H1 (cell line): ENCODE results near the gene IRAG1. TPM values are rescaled to one million over a fixed set of nuclear protein-coding genes. Genes with fewer than 3 reads are reported as not detected.

ENCODE experiments used
- CTCF ChIA-PET: fragments of 300-600 bp; sonication (Branson Sonifier 250); formaldehyde crosslinking; loops from one replicate; lab custom pipeline; 2021; ENCODE audit not compliant: partially characterized antibody; lab: Charles Lee
- POLR2A ChIA-PET: fragments of 300-600 bp; sonication (Branson Sonifier 250); formaldehyde crosslinking; loops from one replicate; lab custom pipeline; 2021; ENCODE audit warnings: inconsistent platforms; ENCODE audit not compliant: partially characterized antibody; lab: Charles Lee
- DNase-seq, 2 experiments: peaks; one replicate each; pipeline versions ENCODE4 v3.0.0 to v3.0.0-alpha.2; 2010 to 2022; ENCODE audit warnings: low spot score in 2 of 2, low read depth in 1 of 2, mixed read lengths in 1 of 2
- FAIRE-seq: peaks from 2 replicates; lab custom pipeline; 2011; peaks lifted over from hg19 to GRCh38; lab: Jason Lieb, UNC
- H2AFZ ChIP-seq: 2 replicates; pipeline ENCODE4 v1.8.1; 2012; ENCODE audit warnings: low read length, inconsistent platforms
- H2AK5ac ChIP-seq: 2 replicates; pipeline ENCODE4 v1.6.1; 2013; ENCODE audit warnings: low read depth, low read length
- H2BK120ac ChIP-seq: replicated peaks from 2 replicates; pipeline ENCODE3; 2013; ENCODE audit warnings: low read depth, low read length, inconsistent platforms
- H2BK12ac ChIP-seq: 2 replicates; pipeline ENCODE4 v1.6.1; 2013; ENCODE audit warnings: low read depth, low read length
- H2BK15ac ChIP-seq: 2 replicates; pipeline ENCODE4 v1.6.1; 2013; ENCODE audit warnings: low read length
- H2BK20ac ChIP-seq: 2 replicates; pipeline ENCODE4 v1.6.1; 2013; ENCODE audit warnings: low read length
- H2BK5ac ChIP-seq: 2 replicates; pipeline ENCODE4 v1.6.1; 2013; ENCODE audit warnings: low read depth, low read length
- H3K14ac ChIP-seq: 2 replicates; pipeline ENCODE4 v1.6.1; 2013; ENCODE audit warnings: inconsistent platforms; ENCODE audit not compliant: insufficient read length
- H3K18ac ChIP-seq: 2 replicates; pipeline ENCODE4 v1.6.1; 2013; ENCODE audit warnings: low read length; ENCODE audit errors: extremely low read depth
- H3K23ac ChIP-seq: 2 replicates; pipeline ENCODE4 v1.6.1; 2013; ENCODE audit warnings: inconsistent platforms; ENCODE audit not compliant: insufficient read length
- H3K23me2 ChIP-seq: 2 replicates; pipeline ENCODE4 v1.6.1; 2013; ENCODE audit warnings: low read depth, low read length
- H3K27ac ChIP-seq: 2 replicates; pipeline ENCODE4 v1.6.1; 2011; ENCODE audit warnings: low read depth, low read length, inconsistent platforms
- H3K27me3 ChIP-seq, 4 experiments: replicated peaks in 1 of 4; 1 replicate in 1 of 4; 2 replicates in 3 of 4; pipeline versions ENCODE4 v1.6.1 to v1.8.1; 2011 to 2013; ENCODE audit warnings: low read length in 3 of 4, mild to moderate bottlenecking in 3 of 4, inconsistent platforms in 2 of 4, mixed read lengths in 2 of 4, moderate library complexity in 1 of 4; ENCODE audit not compliant: control insufficient read depth in 3 of 4, insufficient read depth in 3 of 4; ENCODE audit errors: extremely low read depth in 1 of 4
- H3K36me3 ChIP-seq, 4 experiments: 2 replicates each; pipeline versions ENCODE4 v1.6.1 to v1.8.1; 2011 to 2013; ENCODE audit warnings: mild to moderate bottlenecking in 4 of 4, low read length in 3 of 4, moderate library complexity in 2 of 4, control low read depth in 1 of 4, inconsistent platforms in 1 of 4; ENCODE audit not compliant: insufficient read depth in 4 of 4, control insufficient read depth in 2 of 4
- H3K4ac ChIP-seq: replicated peaks from 2 replicates; pipeline ENCODE3; 2013; ENCODE audit warnings: low read length, low read depth, mixed read lengths, inconsistent platforms; ENCODE audit not compliant: insufficient read length
- H3K4me1 ChIP-seq, 4 experiments: replicated peaks in 1 of 4; 1 replicate in 1 of 4; 2 replicates in 3 of 4; pipeline versions ENCODE4 v1.6.1 to v1.8.1; 2011 to 2013; ENCODE audit warnings: low read length in 3 of 4, inconsistent platforms in 2 of 4, mixed read lengths in 1 of 4; ENCODE audit not compliant: insufficient read depth in 4 of 4, control insufficient read depth in 3 of 4
- H3K4me2 ChIP-seq, 2 experiments: 2 replicates each; pipeline versions ENCODE4 v1.6.1 to v1.8.1; 2011 to 2013; ENCODE audit warnings: low read depth in 2 of 2, low read length in 2 of 2, control low read depth in 1 of 2, inconsistent platforms in 1 of 2, mild to moderate bottlenecking in 1 of 2; ENCODE audit not compliant: insufficient read depth in 1 of 2
- H3K4me3 ChIP-seq, 4 experiments: fragments of 200-600, 300-600 bp in 1 of 4; sonication (generic), shearing (Covaris generic), sonication (Bioruptor Twin) in 1 of 4; 2 replicates each; pipeline versions ENCODE4 v1.5.1 to v1.8.1; 2011 to 2016; ENCODE audit warnings: low read length in 4 of 4, low read depth in 3 of 4, control low read depth in 2 of 4, inconsistent platforms in 2 of 4, mild to moderate bottlenecking in 2 of 4, mixed read lengths in 1 of 4, moderate library complexity in 1 of 4; ENCODE audit not compliant: insufficient read depth in 2 of 4; ENCODE audit errors: extremely low read depth in 1 of 4
- H3K56ac ChIP-seq: replicated peaks from 2 replicates; pipeline ENCODE3; 2013; ENCODE audit warnings: low read depth, mild to moderate bottlenecking, mixed read lengths, low read length, inconsistent platforms; ENCODE audit not compliant: insufficient read length
- H3K79me1 ChIP-seq: 2 replicates; pipeline ENCODE4 v1.6.1; 2013; ENCODE audit warnings: low read depth, low read length, control low read depth
- H3K79me2 ChIP-seq, 2 experiments: 2 replicates each; pipeline versions ENCODE4 v1.6.1 to v1.8.1; 2012 to 2013; ENCODE audit warnings: low read length in 2 of 2, mild to moderate bottlenecking in 2 of 2, inconsistent platforms in 1 of 2; ENCODE audit not compliant: insufficient read depth in 2 of 2, control insufficient read depth in 1 of 2
- H3K9ac ChIP-seq, 4 experiments: replicated peaks in 1 of 4; 1 replicate in 1 of 4; 2 replicates in 3 of 4; pipeline versions ENCODE4 v1.6.1 to v1.8.1; 2011 to 2013; ENCODE audit warnings: low read depth in 3 of 4, low read length in 3 of 4, control low read depth in 2 of 4, mild to moderate bottlenecking in 2 of 4, moderate library complexity in 2 of 4, inconsistent platforms in 1 of 4; ENCODE audit errors: extremely low read depth in 1 of 4
- H3K9me3 ChIP-seq, 2 experiments: 2 replicates each; pipeline versions ENCODE4 v1.6.1 to v1.8.1; 2012 to 2013; ENCODE audit warnings: mild to moderate bottlenecking in 2 of 2, moderate library complexity in 2 of 2, control low read depth in 1 of 2, inconsistent platforms in 1 of 2, low read depth in 1 of 2, low read length in 1 of 2, mixed read lengths in 1 of 2; ENCODE audit not compliant: insufficient read depth in 2 of 2
- H4K20me1 ChIP-seq, 2 experiments: replicated peaks in 1 of 2; 2 replicates each; pipeline versions ENCODE3 to v1.8.1; 2011 to 2013; ENCODE audit warnings: inconsistent platforms in 2 of 2, low read length in 2 of 2, mild to moderate bottlenecking in 1 of 2; ENCODE audit not compliant: insufficient read depth in 2 of 2, control insufficient read depth in 1 of 2
- H4K5ac ChIP-seq: 2 replicates; pipeline ENCODE4 v1.6.1; 2013; ENCODE audit warnings: low read length, low read depth, mixed read lengths, inconsistent platforms; ENCODE audit not compliant: insufficient read length
- H4K8ac ChIP-seq: 2 replicates; pipeline ENCODE4 v1.8.0; 2013; ENCODE audit warnings: mild to moderate bottlenecking, moderate library complexity, low read length, inconsistent platforms; ENCODE audit not compliant: insufficient read depth; ENCODE audit errors: extremely low read depth
- H4K91ac ChIP-seq: replicated peaks from 2 replicates; pipeline ENCODE3; 2013; ENCODE audit warnings: low read length, mixed read lengths, inconsistent platforms; ENCODE audit not compliant: insufficient read length
- CBX5 ChIP-seq: fragments of 300-800, 300-1000 bp; sonication (generic); IDR thresholded peaks from 2 replicates; pipeline ENCODE4 v1.7.1; 2016; ENCODE audit warnings: antibody characterized with exemption, low read length, low read depth
- KDM1A ChIP-seq: fragments of 200-600, 300-600 bp; sonication (generic); IDR thresholded peaks from 2 replicates; pipeline ENCODE4 v1.7.1; 2016; ENCODE audit warnings: mild to moderate bottlenecking, low read length, borderline replicate concordance
- RNF2 ChIP-seq: fragments of 200-900, 300-1000 bp; sonication (generic); IDR thresholded peaks from 2 replicates; pipeline ENCODE4 v1.7.1; 2016; ENCODE audit warnings: borderline replicate concordance, low read depth, mild to moderate bottlenecking, antibody characterized with exemption, low read length; ENCODE audit not compliant: poor library complexity, severe bottlenecking; ENCODE audit errors: missing control alignments
- WGBS, 2 experiments: shearing (Covaris generic) in 1 of 2; methylation state at CpG; one replicate each; pipeline versions ENCODE4 v1.1.6 to v1.1.7; 2013 to 2015; ENCODE audit warnings: low lambda C conversion rate in 2 of 2, mixed read lengths in 2 of 2, inconsistent platforms in 1 of 2, low coverage in 1 of 2, missing lambda C conversion rate in 1 of 2; ENCODE audit not compliant: insufficient replicate concordance in 2 of 2, insufficient coverage in 1 of 2, insufficient read length in 1 of 2; ENCODE audit errors: extremely low coverage in 1 of 2, missing lambda C conversion rate in 1 of 2; 5-methylcytosine and 5-hydroxymethylcytosine counted together
- polyA plus RNA-seq, 7 experiments: library from polyadenylated mRNA; depleted of rRNA in 3 of 7; stranded (reverse) in 5 of 7; unstranded in 2 of 7; fragments of >200 nt in 5 of 7; fragments of 200-250 nt in 2 of 7; gene quantifications; 1 replicate in 5 of 7; 2 replicates in 1 of 7; 4 replicates in 1 of 7; pipeline versions ENCODE4 v1.2.1 to v1.2.3, GENCODE V29; 2011 to 2013; ENCODE audit warnings: missing spikeins in 2 of 7, mixed read lengths in 2 of 7
- total RNA-seq: library from RNA; stranded (reverse); fragmentation: NEBNext Ultra II Directional; extraction: Animal tissue kit (Norgen Biotek cat#: 25700); gene quantifications from 2 replicates; pipeline ENCODE4 v1.2.1, GENCODE V29; 2021

Gene IRAG1
- total and polyA plus RNA-seq, 2 of the 8 experiments (the other 6 are each of a cell fraction or from before 2014, with no cell fraction given): 1.8 to 2.7 TPM

DNA sequence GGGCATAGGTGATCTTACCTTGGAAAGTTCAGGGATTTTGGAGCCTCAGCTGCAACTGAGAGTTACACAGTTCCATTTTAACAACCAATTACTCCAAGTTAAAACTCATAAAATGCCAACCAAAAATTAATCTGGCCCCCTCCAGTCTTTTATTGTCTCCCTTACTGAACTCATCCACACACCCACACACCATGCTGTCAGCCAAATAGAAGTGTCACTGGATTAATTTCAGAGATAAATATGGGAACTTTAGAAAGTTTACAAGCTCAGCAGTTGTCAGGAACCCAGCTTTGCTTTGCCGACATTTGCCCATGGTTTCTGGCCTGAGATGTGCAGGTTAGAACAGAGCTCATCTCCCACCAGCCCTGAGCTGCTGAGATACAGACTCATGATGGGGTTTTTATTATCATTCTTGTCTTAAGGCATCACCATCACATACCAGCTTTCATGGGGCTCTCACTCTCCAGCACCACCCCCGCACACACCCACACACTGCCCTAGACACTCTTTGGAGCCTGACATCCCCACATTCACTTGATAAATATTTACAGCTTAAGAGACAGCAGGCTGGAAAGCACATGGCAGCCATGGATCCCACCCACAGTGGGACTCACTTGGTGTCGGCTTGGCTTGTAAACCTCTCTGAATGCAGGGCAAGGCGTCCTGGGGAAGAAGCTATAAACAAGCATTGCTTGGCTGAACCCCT, 33.7 kb upstream of the IRAG1 start:
- Histone ChIP-seq H3K14ac (no peak overlapping the region), H4K8ac (no peak overlapping the region), H3K9me3 (no peaks in the 10 kb centered on the region), H2BK5ac (no peak overlapping the region), H3K18ac (no peak overlapping the region), H2AFZ (no peak overlapping the region), H2BK12ac (no peak overlapping the region), H2AK5ac (no peak overlapping the region), H3K9ac (no peak overlapping the region), H2BK120ac (no peak overlapping the region), H3K27me3 (no peaks in the 10 kb centered on the region), H3K36me3 (no peaks in the 10 kb centered on the region), H3K27ac (no peak overlapping the region), H3K23me2 (peaks cover 2% of the 10 kb centered on the region), H2BK20ac (no peak overlapping the region)
- POLR2A ChIA-PET: no interaction called here
- TF ChIP-seq RNF2 (no peak), CBX5 (no peak), KDM1A (no peak)
- TF ChIP-seq, all 59 proteins: peak for 0
- H2BK15ac ChIP-seq: no peak overlapping the region
- H3K4me1 ChIP-seq: peaks cover 0 to 4% (median 0%) of the 10 kb centered on the region in 4 experiments; a peak in 1 of 7 replicates
- no peak overlapping the region for H3K4ac ChIP-seq
- no peak overlapping the region for H3K4me3 ChIP-seq
- no peaks in the 10 kb centered on the region for H3K79me2 ChIP-seq
- no peak overlapping the region for H4K5ac ChIP-seq
- no peak overlapping the region for H3K23ac ChIP-seq
- no peak for FAIRE-seq
- 85% methylated on average over 4 of the region's 4 CpGs; no CpG with 5 or more reads in 1 of the 2 experiments for WGBS, 2 experiments
- no peak overlapping the region for H4K91ac ChIP-seq
- CTCF ChIA-PET: interaction anchor here (0.7 to 7.7 kb wide), 16 partner anchors 8 to 321 kb away, joined by 3 to 64 read pairs (median 5); no protein-coding TSS in a partner anchor
- H3K79me1 ChIP-seq: no peaks in the 10 kb centered on the region
- no peak for DNase-seq
- H3K56ac ChIP-seq: no peak overlapping the region
- H3K4me2 ChIP-seq: no peak overlapping the region
- no peaks in the 10 kb centered on the region for H4K20me1 ChIP-seq
